ENCODE data around the gene NADK2.
A peak's percentile ranks its signal among the peaks of the same experiment; 100 is the strongest.

Gene NADK2

GRCh38 chr5:36156619-36157018 is 85.1 kb downstream of the NADK2 start:
- H3K4me3 ChIP-seq (ENCODE audit: low read length): no peak overlapping the region
- no peak for TF ChIP-seq CTCF (IDR thresholded peaks at IDR 0.05; ENCODE audit: insufficient read depth, low read depth, low read length, missing control alignments)
- peak; percentile 59 for DNase-seq (ENCODE audit: low read depth)

GRCh38 chr5:36156121-36156601 is 85.6 kb downstream of the NADK2 start:
- no peak overlapping the region for H3K4me3 ChIP-seq (ENCODE audit: low read length)
- no peak for TF ChIP-seq CTCF (IDR thresholded peaks at IDR 0.05; ENCODE audit: insufficient read depth, low read depth, low read length, missing control alignments)
- peak; percentile 98 for DNase-seq (ENCODE audit: low read depth)

DNA sequence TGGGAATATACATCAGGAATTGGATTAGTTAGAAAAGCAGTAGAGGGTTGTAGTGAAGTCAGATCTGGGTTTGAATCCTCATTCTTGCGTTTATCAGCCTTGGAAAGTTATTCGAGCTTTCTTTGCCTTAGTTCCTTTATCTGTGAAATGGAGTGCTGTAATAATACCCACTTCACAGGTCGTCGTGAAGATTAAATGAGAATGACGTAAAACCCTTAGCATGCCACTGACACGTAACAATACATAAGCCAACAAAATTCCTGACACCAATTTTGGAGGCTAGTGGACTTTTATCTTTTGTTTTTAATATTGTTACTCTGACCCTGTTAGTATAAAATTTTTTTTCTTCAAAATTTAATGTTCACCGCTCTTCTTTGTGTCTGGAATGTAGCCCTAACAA is 86.4 kb downstream of the NADK2 start:
- no peak for TF ChIP-seq CTCF (IDR thresholded peaks at IDR 0.05; ENCODE audit: insufficient read depth, low read depth, low read length, missing control alignments)
- DNase-seq (ENCODE audit: low read depth): no peak
- no peak overlapping the region for H3K4me3 ChIP-seq (ENCODE audit: low read length)

DNA sequence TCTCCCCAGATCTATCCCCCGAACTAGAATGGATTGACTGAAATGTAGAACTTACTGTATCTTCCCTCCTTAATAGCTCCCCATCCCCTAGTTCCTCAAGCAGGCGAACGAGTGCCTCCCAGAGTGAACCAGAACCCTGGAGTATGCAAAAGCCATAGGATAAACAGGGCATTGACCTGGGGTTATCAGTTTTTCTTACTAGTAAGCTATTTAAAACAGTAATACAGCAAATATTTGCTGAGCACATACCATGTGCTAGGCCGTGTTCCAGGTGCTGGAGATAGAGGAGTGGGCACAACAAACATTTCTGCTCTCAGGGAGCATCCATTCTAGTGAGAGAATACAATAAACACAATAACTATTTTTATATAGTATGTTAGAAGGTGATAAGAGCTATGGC is 88.0 kb downstream of the NADK2 start:
- TF ChIP-seq CTCF (IDR thresholded peaks at IDR 0.05; ENCODE audit: insufficient read depth, low read depth, low read length, missing control alignments): no peak
- H3K4me3 ChIP-seq (ENCODE audit: low read length): no peak overlapping the region
- no peak for DNase-seq (ENCODE audit: low read depth)

DNA sequence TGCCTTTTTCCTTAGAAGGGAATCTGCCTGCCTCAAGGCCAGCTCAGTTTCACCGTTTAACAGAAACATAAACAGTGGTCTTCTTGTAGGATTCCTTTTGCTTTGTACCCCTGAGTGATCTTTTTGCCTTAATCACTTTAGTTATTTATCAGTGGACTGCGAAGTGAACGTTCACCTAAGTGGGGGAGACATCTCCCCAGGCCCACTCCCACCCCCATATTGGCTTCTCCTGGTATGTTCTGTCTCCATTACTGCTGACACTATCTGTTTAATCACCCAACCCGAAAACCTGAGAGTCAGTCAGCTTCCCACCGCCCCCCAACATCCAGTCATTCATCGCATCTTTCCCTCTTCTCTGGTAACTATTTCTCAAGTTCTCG is 88.4 kb downstream of the NADK2 start:
- TF ChIP-seq CTCF (IDR thresholded peaks at IDR 0.05; ENCODE audit: insufficient read depth, low read depth, low read length, missing control alignments): no peak
- no peak for DNase-seq (ENCODE audit: low read depth)
- peak overlapping the region; percentile 93 for H3K4me3 ChIP-seq (ENCODE audit: low read length)

- H3K4me3 ChIP-seq (ENCODE audit: low read length): peak overlapping the region; percentile 93
- DNase-seq (ENCODE audit: low read depth): peak; percentile 26
- no peak for TF ChIP-seq CTCF (IDR thresholded peaks at IDR 0.05; ENCODE audit: insufficient read depth, low read depth, low read length, missing control alignments)
These were observed 89.1 kb downstream of the NADK2 start for GRCh38 chr5:36152324-36153297.
